A549 (cell line): ENCODE results near the gene ARHGAP26. TPM values are rescaled to one million over a fixed set of nuclear protein-coding genes. Genes with fewer than 3 reads are reported as not detected.
A peak's percentile ranks its signal among the peaks of the same experiment; 100 is the strongest.
"Not testable (repeated sequence)": the region's sequence is repeated elsewhere in the genome, so short reads cannot be mapped to it uniquely, and the experiment has no call there.

Source experiments
- ATAC-seq, 2 experiments: fragments of 200-7000 bp in 1 of 2; fragments of >200 bp in 1 of 2; cut with Nextera tagmentation in 1 of 2; cut with Tn5 transposase in 1 of 2; 3 replicates each; pipeline versions ENCODE4 v1.8.0 to v1.9.1; 2018 to 2020; ENCODE audit warnings: mild to moderate bottlenecking in 1 of 2, moderate library complexity in 1 of 2
- CTCF ChIA-PET: fragments of 300-600 bp; sonication (Branson Sonifier 250); formaldehyde crosslinking; extraction: SDS; loops from one replicate; lab custom pipeline; 2021; ENCODE audit warnings: antibody characterized with exemption, inconsistent platforms; lab: Yijun Ruan, JAX
- POLR2A ChIA-PET: fragments of 350-600 bp; formaldehyde crosslinking; extraction: SDS; loops from one replicate; lab custom pipeline; 2021; ENCODE audit warnings: antibody characterized with exemption, inconsistent platforms; lab: Yijun Ruan, JAX
- DNase-seq, 2 experiments: peaks; one replicate each; pipeline versions ENCODE4 v3.0.0 to v3.0.0-alpha.2; 2011 to 2016; ENCODE audit warnings: low read depth in 1 of 2, low spot score in 1 of 2
- FAIRE-seq: peaks from 2 replicates; lab custom pipeline; 2011; peaks lifted over from hg19 to GRCh38; lab: Jason Lieb, UNC
- H3K27ac ChIP-seq, 2 experiments: fragments of >200 bp; sonication (Bioruptor Twin); formaldehyde crosslinking; 3 replicates each; pipeline ENCODE4 v1.5.1; 2016 to 2017
- H3K4me1 ChIP-seq: fragments of >200 bp; sonication (Bioruptor Twin); formaldehyde crosslinking; 3 replicates; pipeline ENCODE4 v1.6.1; 2016
- H3K4me2 ChIP-seq: fragments of >200 bp; sonication (Bioruptor Twin); formaldehyde crosslinking; 3 replicates; pipeline ENCODE4 v1.6.1; 2016
- H3K4me3 ChIP-seq: fragments of >200 bp; sonication (Bioruptor Twin); formaldehyde crosslinking; 3 replicates; pipeline ENCODE4 v1.5.1; 2016
- H3K9me3 ChIP-seq: fragments of >200 bp; sonication (Bioruptor Twin); formaldehyde crosslinking; 3 replicates; pipeline ENCODE4 v1.6.1; 2016
- FOSB ChIP-seq: fragments of 250-450 bp; sonication (Bioruptor Pico); IDR thresholded peaks from 2 replicates; pipeline ENCODE4 v1.5.0; 2020; ENCODE audit warnings: mild to moderate bottlenecking, moderate library complexity
- FOXS1 ChIP-seq: fragments of 250-450 bp; sonication (Bioruptor Pico); IDR thresholded peaks from 2 replicates; pipeline ENCODE4 v1.5.0; 2020; ENCODE audit warnings: mild to moderate bottlenecking, moderate library complexity
- HDAC2 ChIP-seq: fragments of 200-600 bp; sonication (generic); IDR thresholded peaks from 2 replicates; pipeline ENCODE4 v1.6.1; 2016
- HOXB5 ChIP-seq: fragments of 250-450 bp; sonication (Bioruptor Pico); IDR thresholded peaks from 2 replicates; pipeline ENCODE4 v1.5.0; 2020; ENCODE audit warnings: mild to moderate bottlenecking, moderate library complexity
- JUN ChIP-seq, 2 experiments: fragments of >200 bp; sonication (Bioruptor Twin); formaldehyde crosslinking; IDR thresholded peaks; 2 replicates in 1 of 2; 3 replicates in 1 of 2; pipeline ENCODE4 v1.6.1; 2016 to 2017
- KDM1A ChIP-seq: fragments of 200-600 bp; sonication (generic); IDR thresholded peaks from 2 replicates; pipeline ENCODE4 v1.6.1; 2016; ENCODE audit warnings: low read depth, mild to moderate bottlenecking
- MAFK ChIP-seq: fragments of 450-650 bp; IDR thresholded peaks from 2 replicates; pipeline ENCODE4 v1.6.1; 2014; ENCODE audit not compliant: partially characterized antibody
- MAZ ChIP-seq: fragments of 150-350 bp; IDR thresholded peaks from 2 replicates; pipeline ENCODE4 v1.6.1; 2014; ENCODE audit warnings: antibody characterized with exemption, low read depth, low read length, borderline replicate concordance
- POLR2A ChIP-seq: IDR thresholded peaks from 2 replicates; pipeline ENCODE4 v1.6.1; 2012; ENCODE audit warnings: mild to moderate bottlenecking, low read length
- RARB ChIP-seq: fragments of 250-450 bp; sonication (Bioruptor Pico); IDR thresholded peaks from 2 replicates; pipeline ENCODE4 v1.8.0; 2021; ENCODE audit warnings: mild to moderate bottlenecking, moderate library complexity
- TFCP2L1 ChIP-seq: fragments of 250-450 bp; sonication (Bioruptor Pico); IDR thresholded peaks from 2 replicates; pipeline ENCODE4 v1.5.0; 2021; ENCODE audit warnings: mild to moderate bottlenecking
- ZC3H11A ChIP-seq: fragments of 450-650 bp; IDR thresholded peaks from 2 replicates; pipeline ENCODE4 v1.6.1; 2014; ENCODE audit warnings: antibody characterized with exemption, mild to moderate bottlenecking
- ZNF302 ChIP-seq: fragments of 250-450 bp; sonication (Bioruptor Pico); IDR thresholded peaks from 2 replicates; pipeline ENCODE4 v1.9.0; 2021; ENCODE audit warnings: inconsistent platforms, mild to moderate bottlenecking, moderate library complexity
- ZSCAN20 ChIP-seq: fragments of 250-450 bp; sonication (Bioruptor Pico); IDR thresholded peaks from 2 replicates; pipeline ENCODE4 v1.8.0; 2022; ENCODE audit warnings: mild to moderate bottlenecking, moderate library complexity
- WGBS: methylation state at CpG from one replicate; pipeline ENCODE4 v1.1.6; 2017; ENCODE audit errors: missing lambda C conversion rate; 5-methylcytosine and 5-hydroxymethylcytosine counted together
- polyA plus RNA-seq, 4 experiments: library from polyadenylated mRNA; depleted of rRNA in 3 of 4; stranded (reverse); fragments of >200 nt; fragmentation: RNase III in 1 of 4; extraction: RNeasy Plus Mini Kit Qiagen cat#74134 plus additional on column Dnase treatment in 1 of 4; gene quantifications; 2 replicates in 3 of 4; 3 replicates in 1 of 4; pipeline ENCODE4 v1.2.3, GENCODE V29; 2011 to 2017
- TF ChIP-seq, protein P1 (sequence below): fragments of 250-450 bp; sonication (Bioruptor Pico); IDR thresholded peaks from 2 replicates; pipeline ENCODE4 v1.5.0; 2021; ENCODE audit warnings: mild to moderate bottlenecking, moderate library complexity, borderline replicate concordance
- TF ChIP-seq, protein P2 (sequence below): fragments of 450-650 bp; IDR thresholded peaks from 2 replicates; pipeline ENCODE4 v1.6.1; 2014; ENCODE audit warnings: antibody characterized with exemption
- TF ChIP-seq, protein P3 (sequence below): fragments of >200 bp; sonication (Bioruptor Twin); formaldehyde crosslinking; IDR thresholded peaks from 2 replicates; pipeline ENCODE4 v1.6.1; 2016
- TF ChIP-seq, protein P4 (sequence below): fragments of 250-450 bp; sonication (Bioruptor Pico); IDR thresholded peaks from 2 replicates; pipeline ENCODE4 v1.5.0; 2020; ENCODE audit warnings: low read depth, mild to moderate bottlenecking, moderate library complexity
- TF ChIP-seq, protein P5 (sequence below): fragments of >200 bp; sonication (Bioruptor Twin); formaldehyde crosslinking; IDR thresholded peaks from 3 replicates; pipeline ENCODE4 v1.6.1; 2016

Gene ARHGAP26
- polyA plus RNA-seq, 2 of the 4 experiments (the other 2 are of a cell fraction): 6.6 to 19.1 TPM

DNA sequence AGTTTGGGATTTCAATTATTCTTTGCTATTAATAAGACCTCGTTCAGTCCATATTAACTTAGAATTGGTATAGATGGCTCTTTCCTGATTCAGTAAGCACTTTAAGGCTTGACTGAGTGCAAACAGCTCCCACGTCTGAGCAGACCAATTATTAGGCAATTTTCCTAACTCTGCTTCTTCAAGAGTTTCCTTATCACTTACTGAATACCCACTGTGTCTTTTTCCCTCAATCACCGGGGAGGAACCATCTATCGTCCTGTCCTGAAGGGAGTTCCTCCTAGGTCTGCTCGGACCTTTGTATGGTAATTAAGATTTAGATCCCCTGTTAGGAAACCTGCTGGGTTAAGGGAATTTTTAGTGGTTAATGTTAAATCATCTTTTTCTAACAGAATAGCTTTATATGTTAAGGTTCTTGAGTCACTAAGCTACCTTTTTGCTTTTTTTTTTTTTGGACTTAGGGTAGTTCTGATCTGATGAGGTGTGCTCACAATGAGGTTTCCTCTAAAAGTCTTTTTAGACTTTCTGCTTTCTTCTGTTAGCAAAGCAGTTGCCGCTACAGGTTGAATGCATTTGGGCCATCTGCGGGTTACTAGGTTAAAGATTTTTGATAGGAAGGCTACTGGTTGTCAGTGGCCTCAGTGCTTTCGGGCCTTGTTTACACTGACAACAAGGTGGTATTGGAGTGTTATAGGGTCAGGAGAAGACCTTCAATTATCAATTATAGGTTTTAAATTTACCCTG, 322.7 kb downstream of the ARHGAP26 start:
- ATAC-seq: not testable (repeated sequence)

DNA sequence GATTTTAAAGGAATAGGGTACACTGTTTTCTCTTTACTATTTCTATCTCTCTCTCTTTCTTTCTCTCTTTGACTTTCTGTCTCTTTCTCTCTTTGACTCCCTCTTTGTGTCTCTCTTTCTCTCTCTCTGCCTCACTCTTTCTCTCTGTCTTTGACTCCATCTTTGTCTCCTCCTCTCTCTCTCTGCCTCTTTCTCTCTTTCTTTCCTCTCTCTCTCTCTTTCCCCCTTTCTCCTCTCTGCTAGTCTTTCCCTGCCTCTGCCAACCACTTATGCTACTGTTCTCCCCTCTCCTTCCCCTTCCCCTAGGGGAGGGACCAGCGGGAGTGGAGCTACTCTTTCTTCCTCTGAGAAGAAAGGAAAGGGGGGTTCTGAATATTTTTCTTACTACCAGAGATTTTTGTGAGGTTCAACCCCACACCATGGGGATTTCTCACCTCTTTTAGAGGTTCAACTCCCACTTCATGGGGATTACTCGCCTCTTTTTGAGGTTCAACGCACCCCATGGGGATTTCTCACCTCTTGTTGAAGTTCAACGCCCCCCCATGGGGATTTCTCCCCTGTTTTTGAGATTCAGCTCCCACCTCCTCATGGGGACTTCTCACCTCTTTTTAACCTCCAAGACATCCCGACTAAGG, 323.4 kb downstream of the ARHGAP26 start:
- CTCF ChIA-PET: no interaction called here
- no peak for FAIRE-seq

More for the DNA sequence above, 322.7 kb downstream of the ARHGAP26 start:
- H3K9me3 ChIP-seq, FAIRE-seq, H3K4me2 ChIP-seq, DNase-seq, H3K4me3 ChIP-seq, CTCF ChIA-PET, H3K4me1 ChIP-seq: not testable (repeated sequence)
- peak overlapping the region in 1 of 2 experiments; percentile 21; a peak in 1 of 6 replicates for H3K27ac ChIP-seq
- WGBS: 85% methylated on average over 8 of the region's 8 CpGs
- POLR2A ChIA-PET: interaction anchor here (0.8 kb wide), 1 partner anchor 179 kb away, joined by 4 read pairs; no protein-coding TSS in a partner anchor

DNA sequence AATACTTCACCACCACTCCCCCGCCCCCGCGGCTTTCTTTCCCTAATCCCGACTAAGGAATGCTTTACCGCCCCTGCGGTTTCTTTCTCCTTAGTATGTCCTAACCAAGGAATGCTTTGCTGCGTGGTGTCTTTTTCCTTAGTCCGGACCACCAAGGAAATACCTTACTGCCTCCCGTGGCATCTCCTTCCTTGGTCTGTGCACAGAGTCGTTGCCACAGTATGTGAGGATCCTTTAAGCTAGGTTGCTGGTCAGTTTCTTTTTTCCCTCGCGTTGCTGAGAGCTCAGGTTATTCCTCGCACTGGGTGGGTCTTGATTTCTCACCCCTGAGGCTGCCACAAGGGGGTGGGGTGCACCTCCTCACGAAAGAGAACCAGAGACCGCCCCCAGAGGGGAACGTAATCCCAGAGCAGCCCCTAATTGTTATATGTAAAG, 323.9 kb downstream of the ARHGAP26 start:
- H3K4me3 ChIP-seq: no peak overlapping the region
- FAIRE-seq: no peak
- ChIA-PET CTCF (no interaction called here), POLR2A (no interaction called here)
- H3K27ac ChIP-seq: no peak overlapping the region
- H3K9me3 ChIP-seq: no peaks in the 10 kb centered on the region
- no peak overlapping the region for H3K4me2 ChIP-seq
- 96% methylated on average over 16 of the region's 16 CpGs for WGBS
- no peak for TF ChIP-seq POLR2A
- H3K4me1 ChIP-seq: no peaks in the 10 kb centered on the region
- ATAC-seq: no peak
- no peak for DNase-seq

More for the DNA sequence above, 323.4 kb downstream of the ARHGAP26 start:
- Histone ChIP-seq H3K27ac (peak overlapping the region in 1 of 2 experiments; percentile 21; a peak in 1 of 6 replicates), H3K9me3 (no peaks in the 10 kb centered on the region), H3K4me1 (no peaks in the 10 kb centered on the region), H3K4me3 (no peak overlapping the region)
- DNase-seq (no peak), ATAC-seq (no peak)
- POLR2A ChIA-PET: interaction anchor here (0.8 kb wide), 1 partner anchor 178 kb away, joined by 4 read pairs; no protein-coding TSS in a partner anchor
- TF ChIP-seq MAFK (no peak), POLR2A (no peak), TFCP2L1 (CRISPR knock-in tag) (no peak), RARB (no peak), FOSB (CRISPR knock-in tag) (no peak), FOXS1 (no peak), ZSCAN20 (CRISPR knock-in tag) (no peak), KDM1A (no peak), ZNF302 (CRISPR knock-in tag) (no peak), HOXB5 (CRISPR knock-in tag) (no peak), HDAC2 (no peak), ZC3H11A (no peak), MAZ (no peak), JUN (IDR thresholded peaks at IDR 0.05) (no peak)
- TF ChIP-seq, protein P1, sequence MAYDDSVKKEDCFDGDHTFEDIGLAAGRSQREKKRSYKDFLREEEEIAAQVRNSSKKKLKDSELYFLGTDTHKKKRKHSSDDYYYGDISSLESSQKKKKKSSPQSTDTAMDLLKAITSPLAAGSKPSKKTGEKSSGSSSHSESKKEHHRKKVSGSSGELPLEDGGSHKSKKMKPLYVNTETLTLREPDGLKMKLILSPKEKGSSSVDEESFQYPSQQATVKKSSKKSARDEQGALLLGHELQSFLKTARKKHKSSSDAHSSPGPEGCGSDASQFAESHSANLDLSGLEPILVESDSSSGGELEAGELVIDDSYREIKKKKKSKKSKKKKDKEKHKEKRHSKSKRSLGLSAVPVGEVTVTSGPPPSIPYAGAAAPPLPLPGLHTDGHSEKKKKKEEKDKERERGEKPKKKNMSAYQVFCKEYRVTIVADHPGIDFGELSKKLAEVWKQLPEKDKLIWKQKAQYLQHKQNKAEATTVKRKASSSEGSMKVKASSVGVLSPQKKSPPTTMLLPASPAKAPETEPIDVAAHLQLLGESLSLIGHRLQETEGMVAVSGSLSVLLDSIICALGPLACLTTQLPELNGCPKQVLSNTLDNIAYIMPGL (CRISPR knock-in tag): no peak
- TF ChIP-seq, protein P2, sequence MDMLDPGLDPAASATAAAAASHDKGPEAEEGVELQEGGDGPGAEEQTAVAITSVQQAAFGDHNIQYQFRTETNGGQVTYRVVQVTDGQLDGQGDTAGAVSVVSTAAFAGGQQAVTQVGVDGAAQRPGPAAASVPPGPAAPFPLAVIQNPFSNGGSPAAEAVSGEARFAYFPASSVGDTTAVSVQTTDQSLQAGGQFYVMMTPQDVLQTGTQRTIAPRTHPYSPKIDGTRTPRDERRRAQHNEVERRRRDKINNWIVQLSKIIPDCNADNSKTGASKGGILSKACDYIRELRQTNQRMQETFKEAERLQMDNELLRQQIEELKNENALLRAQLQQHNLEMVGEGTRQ: no peak
- TF ChIP-seq, protein P3, sequence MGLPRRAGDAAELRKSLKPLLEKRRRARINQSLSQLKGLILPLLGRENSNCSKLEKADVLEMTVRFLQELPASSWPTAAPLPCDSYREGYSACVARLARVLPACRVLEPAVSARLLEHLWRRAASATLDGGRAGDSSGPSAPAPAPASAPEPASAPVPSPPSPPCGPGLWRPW: no peak
- TF ChIP-seq, protein P4, sequence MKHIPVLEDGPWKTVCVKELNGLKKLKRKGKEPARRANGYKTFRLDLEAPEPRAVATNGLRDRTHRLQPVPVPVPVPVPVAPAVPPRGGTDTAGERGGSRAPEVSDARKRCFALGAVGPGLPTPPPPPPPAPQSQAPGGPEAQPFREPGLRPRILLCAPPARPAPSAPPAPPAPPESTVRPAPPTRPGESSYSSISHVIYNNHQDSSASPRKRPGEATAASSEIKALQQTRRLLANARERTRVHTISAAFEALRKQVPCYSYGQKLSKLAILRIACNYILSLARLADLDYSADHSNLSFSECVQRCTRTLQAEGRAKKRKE (CRISPR knock-in tag): no peak
- TF ChIP-seq, protein P5, sequence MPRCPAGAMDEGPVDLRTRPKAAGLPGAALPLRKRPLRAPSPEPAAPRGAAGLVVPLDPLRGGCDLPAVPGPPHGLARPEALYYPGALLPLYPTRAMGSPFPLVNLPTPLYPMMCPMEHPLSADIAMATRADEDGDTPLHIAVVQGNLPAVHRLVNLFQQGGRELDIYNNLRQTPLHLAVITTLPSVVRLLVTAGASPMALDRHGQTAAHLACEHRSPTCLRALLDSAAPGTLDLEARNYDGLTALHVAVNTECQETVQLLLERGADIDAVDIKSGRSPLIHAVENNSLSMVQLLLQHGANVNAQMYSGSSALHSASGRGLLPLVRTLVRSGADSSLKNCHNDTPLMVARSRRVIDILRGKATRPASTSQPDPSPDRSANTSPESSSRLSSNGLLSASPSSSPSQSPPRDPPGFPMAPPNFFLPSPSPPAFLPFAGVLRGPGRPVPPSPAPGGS: no peak
- TF ChIP-seq, all 56 proteins: peak for 0
- H3K4me2 ChIP-seq: no peak overlapping the region
- 89% methylated on average over 5 of the region's 5 CpGs for WGBS

DNA sequence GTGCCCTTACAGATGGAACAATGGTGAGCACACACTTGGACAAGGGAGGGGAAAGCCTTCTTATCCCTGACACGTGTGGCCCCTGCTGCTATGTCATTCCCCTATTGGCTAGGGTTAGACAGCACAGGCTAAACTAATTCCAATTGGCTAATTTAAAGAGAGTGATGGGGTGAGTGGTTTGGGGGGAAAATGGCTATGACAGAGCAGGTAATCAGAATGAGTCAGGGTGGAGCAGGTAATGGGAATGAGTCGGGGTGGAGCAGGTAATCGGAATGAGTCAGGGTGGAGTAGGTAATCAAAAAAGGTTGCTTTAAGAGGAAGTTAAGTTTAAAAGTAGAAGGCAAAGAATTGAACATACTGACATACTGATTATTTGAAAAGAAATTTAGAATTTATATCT, 324.4 kb downstream of the ARHGAP26 start:
- H3K4me1 ChIP-seq, FAIRE-seq, CTCF ChIA-PET, H3K27ac ChIP-seq, H3K4me3 ChIP-seq, POLR2A ChIA-PET, H3K4me2 ChIP-seq, ATAC-seq, DNase-seq, H3K9me3 ChIP-seq: not testable (repeated sequence)
- WGBS: 74% methylated on average over 3 of the region's 3 CpGs
